ENCODE data around the gene COL4A4.

COL4A4 gene

GRCh38 chr2:227161947-227162346 is 2.1 kb downstream of the COL4A4 start:
- no peak for DNase-seq (ENCODE audit: low read depth)

- DNase-seq (ENCODE audit: low read depth): no peak
Measured at GRCh38 chr2:227160164-227160563, 3.8 kb downstream of the COL4A4 start.

GRCh38 chr2:227154986-227155774 is 8.8 kb downstream of the COL4A4 start:
- DNase-seq (ENCODE audit: low read depth): no peak

GRCh38 chr2:227153758-227154486 is 10.1 kb downstream of the COL4A4 start:
- no peak for DNase-seq (ENCODE audit: low read depth)

GRCh38 chr2:227153307-227153706 is 10.7 kb downstream of the COL4A4 start:
- DNase-seq (ENCODE audit: low read depth): no peak

- no peak for DNase-seq (ENCODE audit: low read depth)
Measured at GRCh38 chr2:227152093-227152766, 11.8 kb downstream of the COL4A4 start.

- no peak for DNase-seq (ENCODE audit: low read depth)
Measured at GRCh38 chr2:227150222-227150936, 13.6 kb downstream of the COL4A4 start.

GRCh38 chr2:227148106-227148505 is 15.9 kb downstream of the COL4A4 start:
- no peak for DNase-seq (ENCODE audit: low read depth)

GRCh38 chr2:227147023-227147422 is 17.0 kb downstream of the COL4A4 start:
- DNase-seq (ENCODE audit: low read depth): no peak

GRCh38 chr2:227146456-227146855 is 17.5 kb downstream of the COL4A4 start:
- no peak for DNase-seq (ENCODE audit: low read depth)

GRCh38 chr2:227143895-227144294 is 20.1 kb downstream of the COL4A4 start:
- no peak for DNase-seq (ENCODE audit: low read depth)

GRCh38 chr2:227141301-227141700 is 22.7 kb downstream of the COL4A4 start:
- no peak for DNase-seq (ENCODE audit: low read depth)

- DNase-seq (ENCODE audit: low read depth): no peak
Measured at GRCh38 chr2:227134591-227134990, 29.4 kb downstream of the COL4A4 start.

GRCh38 chr2:227132986-227133385 is 31.0 kb downstream of the COL4A4 start:
- DNase-seq (ENCODE audit: low read depth): no peak

GRCh38 chr2:227130636-227131035 is 33.4 kb downstream of the COL4A4 start:
- no peak for DNase-seq (ENCODE audit: low read depth)

GRCh38 chr2:227127201-227127600 is 36.8 kb downstream of the COL4A4 start:
- DNase-seq (ENCODE audit: low read depth): no peak

- no peak for DNase-seq (ENCODE audit: low read depth)
Measured at GRCh38 chr2:227125506-227125905, 38.5 kb downstream of the COL4A4 start.

- no peak for DNase-seq (ENCODE audit: low read depth)
Measured at GRCh38 chr2:227124811-227125210, 39.2 kb downstream of the COL4A4 start.

GRCh38 chr2:227123697-227124096 is 40.3 kb downstream of the COL4A4 start:
- no peak for DNase-seq (ENCODE audit: low read depth)

GRCh38 chr2:227118353-227118752 is 45.7 kb downstream of the COL4A4 start:
- no peak for DNase-seq (ENCODE audit: low read depth)

GRCh38 chr2:227117852-227118251 is 46.2 kb downstream of the COL4A4 start:
- no peak for DNase-seq (ENCODE audit: low read depth)

- no peak for DNase-seq (ENCODE audit: low read depth)
Measured at GRCh38 chr2:227117027-227117426, 47.0 kb downstream of the COL4A4 start.

Data from stimulated activated CD8-positive, alpha-beta memory T cell treated with anti-CD3 and anti-CD28 coated beads, Interleukin-15, amount 100 ng/mL, for 1 hour (primary cell).